HepG2 (cell line): Measurements from ENCODE around the gene ODAPH. TPM values are rescaled to one million over a fixed set of nuclear protein-coding genes. Genes with fewer than 3 reads are reported as not detected.
A peak's percentile ranks its signal among the peaks of the same experiment; 100 is the strongest.

Experiments
- CCDC6 ChIP-seq: sonication (generic); formaldehyde crosslinking; IDR thresholded peaks from 2 replicates; pipeline ENCODE4 v1.8.1; 2022; ENCODE audit warnings: mild to moderate bottlenecking, missing genetic modification reagents, moderate library complexity
- CEBPG ChIP-seq: IDR thresholded peaks from 2 replicates; pipeline ENCODE4 v1.6.1; 2016
- CREBL2 ChIP-seq: sonication (generic); formaldehyde crosslinking; IDR thresholded peaks from 2 replicates; pipeline ENCODE4 v1.8.1; 2023; ENCODE audit warnings: missing genetic modification reagents, mild to moderate bottlenecking, borderline replicate concordance
- CSRNP1 ChIP-seq: sonication (generic); formaldehyde crosslinking; IDR thresholded peaks from 2 replicates; pipeline ENCODE4 v1.8.1; 2023; ENCODE audit warnings: mild to moderate bottlenecking, missing genetic modification reagents
- DMTF1 ChIP-seq: sonication (generic); formaldehyde crosslinking; IDR thresholded peaks from 2 replicates; pipeline ENCODE4 v1.4.0; 2020; ENCODE audit warnings: mild to moderate bottlenecking, missing genetic modification reagents
- MEF2D ChIP-seq: sonication (generic); formaldehyde crosslinking; IDR thresholded peaks from 2 replicates; pipeline ENCODE4 v1.5.1; 2020; ENCODE audit warnings: mild to moderate bottlenecking, missing genetic modification reagents
- MZF1 ChIP-seq: sonication (generic); formaldehyde crosslinking; IDR thresholded peaks from 2 replicates; pipeline ENCODE4 v1.8.1; 2023; ENCODE audit warnings: mild to moderate bottlenecking, missing genetic modification reagents, borderline replicate concordance
- NFE2L2 ChIP-seq: fragments of 150-350 bp; IDR thresholded peaks from 2 replicates; pipeline ENCODE4 v1.6.1; 2014; ENCODE audit warnings: low read length
- RBM39 ChIP-seq: fragments of 200-400 bp; formaldehyde crosslinking; IDR thresholded peaks from one replicate; pipeline ENCODE4 v1.6.1; 2018; ENCODE audit warnings: antibody characterized with exemption, mild to moderate bottlenecking, low read depth, low read length; ENCODE audit not compliant: poor library complexity, severe bottlenecking
- ZBTB37 ChIP-seq: sonication (generic); formaldehyde crosslinking; IDR thresholded peaks from 2 replicates; pipeline ENCODE4 v1.4.0; 2020; ENCODE audit warnings: mild to moderate bottlenecking, missing genetic modification reagents
- ZGPAT ChIP-seq: IDR thresholded peaks from 2 replicates; pipeline ENCODE4 v1.6.1; 2016; ENCODE audit warnings: mild to moderate bottlenecking
- ZHX1 ChIP-seq: sonication (generic); formaldehyde crosslinking; IDR thresholded peaks from 2 replicates; pipeline ENCODE4 v1.8.1; 2022; ENCODE audit warnings: low read depth, mild to moderate bottlenecking, missing genetic modification reagents
- ZNF180 ChIP-seq: sonication (generic); formaldehyde crosslinking; IDR thresholded peaks from 2 replicates; pipeline ENCODE4 v1.4.0; 2020; ENCODE audit warnings: low read depth, missing genetic modification reagents, borderline replicate concordance
- ZNF619 ChIP-seq: sonication (generic); formaldehyde crosslinking; IDR thresholded peaks from 2 replicates; pipeline ENCODE4 v1.4.0; 2020; ENCODE audit warnings: mild to moderate bottlenecking, missing genetic modification reagents
- ZNF691 ChIP-seq: sonication (generic); formaldehyde crosslinking; IDR thresholded peaks from 2 replicates; pipeline ENCODE4 v1.4.0; 2020; ENCODE audit warnings: missing genetic modification reagents, low read depth, mild to moderate bottlenecking, borderline replicate concordance
- polyA plus RNA-seq, 8 experiments: library from polyadenylated mRNA; depleted of rRNA in 3 of 8; stranded (reverse) in 7 of 8; unstranded in 1 of 8; fragments of >200 nt; fragmentation: Illumina TruSeq in 4 of 8; extraction: Trizol in 4 of 8; gene quantifications; 2 replicates each; pipeline versions ENCODE4 v1.2.1 to v1.2.3, GENCODE V29; 2011 to 2016; ENCODE audit warnings: low read depth in 4 of 8, missing spikeins in 1 of 8, mixed read lengths in 1 of 8; ENCODE audit not compliant: insufficient read depth in 1 of 8
- total RNA-seq, 5 experiments: library from RNA; depleted of rRNA; stranded (reverse); fragments of >200 nt; fragmentation: Illumina TruSeq; extraction: Trizol; gene quantifications; 2 replicates each; pipeline ENCODE4 v1.2.3, GENCODE V29; 2016; ENCODE audit warnings: low read depth in 1 of 5

The ODAPH gene
- total and polyA plus RNA-seq, 2 of the 13 experiments (the other 11 are each of a cell fraction or from before 2014, with no cell fraction given): 0.50 TPM; not detected in 1

- TF ChIP-seq ZHX1 (CRISPR knock-in tag): peak; percentile 85
- no peak; the same call in 1 of the 2 replicates for TF ChIP-seq MEF2D (CRISPR knock-in tag)
- no peak for TF ChIP-seq ZNF180 (CRISPR knock-in tag)
- no peak; the same call in 1 of the 2 replicates for TF ChIP-seq DMTF1 (CRISPR knock-in tag)
- no peak for TF ChIP-seq ZBTB37 (CRISPR knock-in tag)
- peak; percentile 98 for TF ChIP-seq CCDC6
- TF ChIP-seq RBM39: peak; percentile 74
- TF ChIP-seq CSRNP1 (CRISPR knock-in tag): 0 out of 2 replicates have a peak, but pooled peaks have one; percentile 76
- peak; percentile 89 for TF ChIP-seq ZGPAT
- no peak for TF ChIP-seq MZF1 (CRISPR knock-in tag)
- TF ChIP-seq ZNF619: peak; percentile 68; the same call in 1 of the 2 replicates
- TF ChIP-seq NFE2L2: no peak
- peak; percentile 43; the same call in 1 of the 2 replicates for TF ChIP-seq ZNF691 (CRISPR knock-in tag)
- no peak for TF ChIP-seq CREBL2 (CRISPR knock-in tag)
- no peak for TF ChIP-seq CEBPG (CRISPR knock-in tag)
Measured at GRCh38 chr4:75514131-75514948, 41.5 kb upstream of the ODAPH start, which contains the start of the genes RCHY1 and THAP6 (continued).
